Measurements from ENCODE around the gene ADAMTS4.

Gene ADAMTS4

GRCh38 chr1:161195171-161195570, 3.7 kb downstream of the ADAMTS4 start:
- no peak for DNase-seq

- no peak for DNase-seq
Measured at GRCh38 chr1:161193561-161194235, 5.2 kb downstream of the ADAMTS4 start.

GRCh38 chr1:161192476-161193465, 6.1 kb downstream of the ADAMTS4 start:
- DNase-seq: peak; percentile 70

GRCh38 chr1:161191971-161192370, 6.9 kb downstream of the ADAMTS4 start:
- no peak for DNase-seq

- DNase-seq: no peak
Measured at GRCh38 chr1:161190962-161191521, 7.8 kb downstream of the ADAMTS4 start.

GRCh38 chr1:161189036-161189435, 9.8 kb downstream of the ADAMTS4 start:
- DNase-seq: no peak

GRCh38 chr1:161188381-161188780, 10.5 kb downstream of the ADAMTS4 start:
- DNase-seq: no peak

- no peak for DNase-seq
Measured at GRCh38 chr1:161187311-161187710, 11.5 kb downstream of the ADAMTS4 start.

GRCh38 chr1:161185732-161186311, 13.0 kb downstream of the ADAMTS4 start:
- no peak for DNase-seq

- peak; percentile 88 for DNase-seq
Measured at GRCh38 chr1:161185282-161185682, 13.6 kb downstream of the ADAMTS4 start.

GRCh38 chr1:161182214-161182613, 16.6 kb downstream of the ADAMTS4 start:
- peak; percentile 10 for DNase-seq

- peak; percentile 12 for DNase-seq
Measured at GRCh38 chr1:161180639-161181038, 18.2 kb downstream of the ADAMTS4 start.

GRCh38 chr1:161179698-161180097, 19.2 kb downstream of the ADAMTS4 start:
- DNase-seq: peak; percentile 11

- no peak for DNase-seq
Measured at GRCh38 chr1:161177936-161178244, 21.0 kb downstream of the ADAMTS4 start.

- peak; percentile 95 for DNase-seq
Measured at GRCh38 chr1:161177112-161177935, 21.5 kb downstream of the ADAMTS4 start, which contains the start of gene B4GALT3. TSS of gene B4GALT3 (minus strand) at chr1:161177507. CDS start at chr1:161176060, 1,447 bp downstream.

GRCh38 chr1:161176468-161177111, 22.3 kb downstream of the ADAMTS4 start:
- peak; percentile 24 for DNase-seq

GRCh38 chr1:161175771-161176453, 22.9 kb downstream of the ADAMTS4 start:
- peak; percentile 13 for DNase-seq

GRCh38 chr1:161174911-161175310, 23.9 kb downstream of the ADAMTS4 start:
- peak; percentile 14 for DNase-seq

GRCh38 chr1:161173711-161174110, 25.1 kb downstream of the ADAMTS4 start:
- no peak for DNase-seq

GRCh38 chr1:161172776-161173376, 26.0 kb downstream of the ADAMTS4 start:
- DNase-seq: no peak

- no peak for DNase-seq
Measured at GRCh38 chr1:161172349-161172748, 26.5 kb downstream of the ADAMTS4 start.
